Tibial nerve (tissue), 4 donors: ENCODE measurements around the gene VPS41.

Experiments used
- CTCF ChIP-seq, 5 experiments: fragments of 200-600 bp in 3 of 5; fragments of 450-650 bp in 2 of 5; sonication (generic) in 3 of 5; IDR thresholded peaks; one replicate each; pipeline ENCODE4 v1.5.1; 2016 to 2019; ENCODE audit warnings: antibody characterized with exemption in 5 of 5, mild to moderate bottlenecking in 3 of 5, moderate library complexity in 2 of 5
- EP300 ChIP-seq, 2 donors: sonication (generic); formaldehyde crosslinking; IDR thresholded peaks; one replicate each; pipeline ENCODE4 v1.6.1; 2017; ENCODE audit warnings: antibody characterized with exemption in 2 of 2, mild to moderate bottlenecking in 1 of 2
- POLR2A ChIP-seq, 2 donors: fragments of 450-650 bp; IDR thresholded peaks; one replicate each; pipeline ENCODE4 v1.6.1; 2017; ENCODE audit warnings: antibody characterized with exemption in 2 of 2, mild to moderate bottlenecking in 2 of 2, moderate library complexity in 2 of 2

DNA sequence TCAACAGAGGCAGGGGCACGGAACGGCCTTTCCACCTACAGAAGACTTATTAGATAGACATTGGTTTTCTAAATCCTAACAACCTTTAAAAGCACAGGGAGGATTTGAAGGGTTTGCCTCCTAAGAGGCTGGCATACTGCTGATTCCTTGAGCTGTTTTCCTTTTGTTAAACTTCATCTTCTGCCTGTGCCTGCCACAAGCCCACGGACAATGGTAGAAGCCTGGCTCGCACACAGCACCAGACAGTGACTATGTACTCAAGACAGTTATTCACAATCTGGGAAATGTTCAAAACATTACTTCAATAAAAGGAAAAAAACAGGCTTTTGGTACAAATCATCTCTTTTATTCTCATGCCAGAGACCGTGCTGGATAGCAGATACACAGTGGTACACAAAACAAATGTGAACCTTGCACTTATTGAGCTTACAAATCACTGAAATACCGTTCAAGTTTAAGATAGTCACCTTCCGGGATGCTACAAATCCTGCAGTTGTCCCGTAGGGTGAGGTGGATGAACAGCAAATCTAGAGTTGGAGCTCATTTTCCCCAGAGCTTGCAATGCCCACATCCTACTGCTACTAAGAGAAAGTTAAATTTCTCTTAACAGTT is 63.9 kb downstream of the VPS41 start:
- TF ChIP-seq CTCF (IDR thresholded peaks at IDR 0.05) (no peak), POLR2A (IDR thresholded peaks at IDR 0.05) (no peak), EP300 (IDR thresholded peaks at IDR 0.05) (no peak)
